Measurements from ENCODE around the gene VARS2.
"Not testable (repeated sequence)": the region's sequence is repeated elsewhere in the genome, so short reads cannot be mapped to it uniquely, and the experiment has no call there.

VARS2 gene

DNA sequence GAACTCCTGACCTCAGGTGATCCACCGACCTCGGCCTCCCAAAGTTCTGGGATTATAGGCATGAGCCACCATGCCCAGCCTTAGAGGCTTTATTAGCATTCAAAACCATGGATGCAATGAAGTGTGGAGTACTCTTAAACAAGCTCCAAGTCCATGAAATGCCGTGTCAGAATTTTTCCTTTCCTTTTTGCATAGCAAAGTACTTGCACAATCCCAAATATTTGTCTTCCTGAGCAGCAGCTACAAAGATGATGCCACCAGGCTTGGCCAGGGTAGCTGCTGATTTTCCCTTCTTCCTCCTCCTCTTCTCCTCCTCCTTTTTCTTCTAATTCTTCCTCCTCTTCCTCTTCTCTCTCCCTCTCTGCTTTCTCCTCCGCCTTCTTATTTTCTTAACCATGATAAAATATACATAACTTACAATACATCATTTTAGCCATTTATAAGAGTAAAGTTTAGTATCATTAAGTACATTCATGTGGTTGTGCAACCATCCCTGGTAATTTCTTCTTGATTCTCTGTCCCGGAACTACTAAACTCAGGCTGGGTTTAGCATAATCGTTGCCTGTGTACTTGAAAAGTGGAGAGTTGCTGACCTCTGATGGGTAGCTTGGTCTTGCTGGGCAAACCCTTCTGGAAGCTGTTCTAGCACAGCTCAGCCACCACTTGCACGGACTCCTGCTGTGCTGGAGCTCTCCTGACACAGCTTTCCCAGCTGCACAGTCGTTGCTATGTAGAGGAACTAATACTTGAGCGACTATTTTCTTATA, 47.1 kb downstream of the VARS2 start:
- POLR2A ChIA-PET: no interaction called here
- H3K27ac ChIP-seq (ENCODE audit: insufficient read depth in 1 of 2, low read depth in 1 of 2, low read length in 2 of 2, poor library complexity in 1 of 2, severe bottlenecking in 2 of 2): no peak overlapping the region
- CTCF ChIA-PET: no interaction called here

DNA sequence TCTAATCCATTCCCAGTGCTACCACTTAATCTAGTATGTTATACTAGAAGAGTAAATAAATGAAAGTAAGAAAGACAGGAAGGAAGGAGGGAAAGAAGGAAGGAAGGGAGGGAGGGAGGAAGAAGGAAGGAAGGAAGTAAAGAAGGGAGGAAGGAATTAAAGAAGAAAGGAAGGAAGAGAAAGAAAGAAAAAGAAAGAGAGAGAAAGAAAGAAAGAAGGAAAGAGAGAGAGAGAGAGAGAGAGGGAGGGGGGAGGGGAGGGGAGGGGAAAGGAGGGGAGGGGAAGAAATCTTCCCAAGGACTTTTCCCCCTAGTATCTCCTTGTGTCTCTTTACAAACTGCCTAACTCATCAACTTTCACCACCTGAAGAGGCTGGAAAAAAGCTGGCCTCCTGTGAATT, 48.7 kb downstream of the VARS2 start:
- Histone ChIP-seq H3K9me3 (ENCODE audit: control extremely low read depth in 1 of 5, control insufficient read depth in 4 of 5, insufficient read depth in 2 of 5, low read depth in 1 of 5, low read length in 4 of 5) (no peaks in the 10 kb centered on the region), H3K36me3 (ENCODE audit: control insufficient read depth in 4 of 4, insufficient read depth in 4 of 4, low read length in 3 of 4) (no peaks in the 10 kb centered on the region), H3K4me3 (ENCODE audit: control insufficient read depth in 1 of 7, extremely low read depth in 1 of 7, insufficient read depth in 4 of 7, low read depth in 2 of 7, low read length in 6 of 7) (no peak overlapping the region), H3K27ac (ENCODE audit: insufficient read depth in 1 of 2, low read depth in 1 of 2, low read length in 2 of 2, poor library complexity in 1 of 2, severe bottlenecking in 2 of 2) (no peak overlapping the region), H3K4me1 (ENCODE audit: control extremely low read depth in 1 of 4, control insufficient read depth in 4 of 4, insufficient read depth in 4 of 4, low read length in 3 of 4) (no peaks in the 10 kb centered on the region), H3K27me3 (replicated peaks in 2 of 5; ENCODE audit: control insufficient read depth in 4 of 5, insufficient read depth in 5 of 5, low read length in 4 of 5) (peaks cover 0 to 29% (median 17%) of the 10 kb centered on the region in 5 experiments)
- ChIA-PET POLR2A (no interaction called here), CTCF (no interaction called here)
- DNase-seq: no peak

More for the DNA sequence above, 47.1 kb downstream of the VARS2 start:
- Histone ChIP-seq H3K4me3 (ENCODE audit: control insufficient read depth in 1 of 7, extremely low read depth in 1 of 7, insufficient read depth in 4 of 7, low read depth in 2 of 7, low read length in 6 of 7) (no peak overlapping the region), H3K9me3 (ENCODE audit: control extremely low read depth in 1 of 5, control insufficient read depth in 4 of 5, insufficient read depth in 2 of 5, low read depth in 1 of 5, low read length in 4 of 5) (no peaks in the 10 kb centered on the region), H3K27me3 (replicated peaks in 2 of 5; ENCODE audit: control insufficient read depth in 4 of 5, insufficient read depth in 5 of 5, low read length in 4 of 5) (peaks cover 0 to 46% (median 22%) of the 10 kb centered on the region in 5 experiments), H3K36me3 (ENCODE audit: control insufficient read depth in 4 of 4, insufficient read depth in 4 of 4, low read length in 3 of 4) (no peaks in the 10 kb centered on the region), H3K4me1 (ENCODE audit: control extremely low read depth in 1 of 4, control insufficient read depth in 4 of 4, insufficient read depth in 4 of 4, low read length in 3 of 4) (peaks cover 0 to 2% (median 1%) of the 10 kb centered on the region in 4 experiments)
- WGBS (ENCODE audit: insufficient coverage): 93% methylated on average over 5 of the region's 9 CpGs
- no peak for DNase-seq

DNA sequence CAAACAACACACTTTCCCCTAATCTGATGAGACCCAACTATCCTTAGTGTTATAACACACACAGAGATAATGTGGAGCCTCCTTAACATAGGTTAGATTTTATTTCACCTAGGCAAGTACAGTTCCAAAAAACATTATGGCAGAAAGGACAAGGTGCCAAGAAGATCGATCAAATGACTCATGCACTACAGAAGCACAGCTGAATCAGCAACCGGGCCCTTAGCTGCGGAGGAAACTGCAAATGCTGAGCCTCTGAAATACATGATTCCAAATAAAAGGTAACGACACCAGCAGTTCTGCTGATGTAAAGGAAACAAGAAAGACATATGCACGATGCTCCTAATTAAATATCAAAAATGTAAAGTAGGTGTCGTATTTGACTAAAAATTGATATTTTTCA, 49.6 kb downstream of the VARS2 start:
- WGBS (ENCODE audit: insufficient coverage): 100% methylated on average over 5 of the region's 6 CpGs
- DNase-seq: no peak
- no peaks in the 10 kb centered on the region for H3K9me3 ChIP-seq (ENCODE audit: control extremely low read depth in 1 of 5, control insufficient read depth in 4 of 5, insufficient read depth in 2 of 5, low read depth in 1 of 5, low read length in 4 of 5)
- H3K27me3 ChIP-seq (replicated peaks in 2 of 5; ENCODE audit: control insufficient read depth in 4 of 5, insufficient read depth in 5 of 5, low read length in 4 of 5): peaks cover 0 to 20% (median 14%) of the 10 kb centered on the region in 5 experiments
- H3K36me3 ChIP-seq (ENCODE audit: control insufficient read depth in 4 of 4, insufficient read depth in 4 of 4, low read length in 3 of 4): no peaks in the 10 kb centered on the region
- no peaks in the 10 kb centered on the region for H3K4me1 ChIP-seq (ENCODE audit: control extremely low read depth in 1 of 4, control insufficient read depth in 4 of 4, insufficient read depth in 4 of 4, low read length in 3 of 4)
- ChIA-PET CTCF (no interaction called here), POLR2A (no interaction called here)
- no peak overlapping the region for H3K4me3 ChIP-seq (ENCODE audit: control insufficient read depth in 1 of 7, extremely low read depth in 1 of 7, insufficient read depth in 4 of 7, low read depth in 2 of 7, low read length in 6 of 7)
- no peak overlapping the region for H3K27ac ChIP-seq (ENCODE audit: insufficient read depth in 1 of 2, low read depth in 1 of 2, low read length in 2 of 2, poor library complexity in 1 of 2, severe bottlenecking in 2 of 2)

DNA sequence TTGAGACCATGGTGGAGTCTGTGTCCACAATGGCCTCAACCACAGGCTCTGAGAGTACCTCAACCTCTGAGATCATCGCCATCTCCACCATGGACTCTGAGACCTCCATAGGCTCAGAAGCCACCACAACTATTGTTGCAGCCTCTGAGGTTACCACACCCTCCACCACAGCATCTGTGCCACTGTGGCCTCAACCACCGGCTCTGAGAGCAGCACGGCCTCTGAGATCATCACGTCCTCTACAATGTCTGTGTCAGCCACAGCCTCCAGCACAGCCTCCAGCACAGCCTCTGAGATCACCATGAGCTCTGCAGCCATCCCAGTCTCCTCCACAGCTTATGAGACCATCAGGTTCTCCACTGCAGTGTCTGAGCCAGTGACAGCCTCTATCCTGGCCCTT, 50.0 kb downstream of the VARS2 start:
- DNase-seq: peak in 2 of 3 donors; percentile 16
- POLR2A ChIA-PET: no interaction called here
- WGBS (ENCODE audit: insufficient coverage): 100% methylated on average over 2 of the region's 4 CpGs
- Histone ChIP-seq H3K36me3 (ENCODE audit: control insufficient read depth in 4 of 4, insufficient read depth in 4 of 4, low read length in 3 of 4) (no peaks in the 10 kb centered on the region), H3K4me3 (ENCODE audit: control insufficient read depth in 1 of 7, extremely low read depth in 1 of 7, insufficient read depth in 4 of 7, low read depth in 2 of 7, low read length in 6 of 7) (no peak overlapping the region), H3K27me3 (replicated peaks in 2 of 5; ENCODE audit: control insufficient read depth in 4 of 5, insufficient read depth in 5 of 5, low read length in 4 of 5) (peaks cover 0 to 19% (median 13%) of the 10 kb centered on the region in 5 experiments), H3K9me3 (ENCODE audit: control extremely low read depth in 1 of 5, control insufficient read depth in 4 of 5, insufficient read depth in 2 of 5, low read depth in 1 of 5, low read length in 4 of 5) (no peaks in the 10 kb centered on the region), H3K4me1 (ENCODE audit: control extremely low read depth in 1 of 4, control insufficient read depth in 4 of 4, insufficient read depth in 4 of 4, low read length in 3 of 4) (no peaks in the 10 kb centered on the region), H3K27ac (ENCODE audit: insufficient read depth in 1 of 2, low read depth in 1 of 2, low read length in 2 of 2, poor library complexity in 1 of 2, severe bottlenecking in 2 of 2) (no peak overlapping the region)
- CTCF ChIA-PET: no interaction called here

DNA sequence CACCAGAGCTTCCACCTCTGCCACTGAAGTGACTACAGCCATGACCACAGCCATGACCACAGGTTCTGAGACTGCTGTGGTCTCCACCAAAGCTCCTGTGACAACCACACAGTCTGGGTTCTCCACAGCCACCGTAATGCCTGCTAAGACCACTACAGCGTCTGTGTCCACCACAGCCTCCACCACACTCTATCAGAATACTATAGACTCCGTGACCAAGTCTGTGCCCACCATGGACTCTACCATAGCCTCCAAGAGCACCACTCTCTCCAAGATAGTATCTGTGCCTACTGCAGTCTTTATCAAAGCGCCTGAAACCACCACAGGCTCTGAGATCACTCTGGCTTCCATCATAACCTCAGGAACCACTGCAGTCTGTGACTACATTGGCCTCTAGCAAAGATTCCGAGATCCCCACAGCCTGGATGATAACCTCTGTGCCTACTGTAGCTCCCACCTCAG, 51.1 kb downstream of the VARS2 start:
- Histone ChIP-seq H3K4me3 (ENCODE audit: control insufficient read depth in 1 of 7, extremely low read depth in 1 of 7, insufficient read depth in 4 of 7, low read depth in 2 of 7, low read length in 6 of 7) (no peak overlapping the region), H3K27me3 (replicated peaks in 2 of 5; ENCODE audit: control insufficient read depth in 4 of 5, insufficient read depth in 5 of 5, low read length in 4 of 5) (peaks cover 0 to 13% (median 8%) of the 10 kb centered on the region in 5 experiments), H3K27ac (ENCODE audit: insufficient read depth in 1 of 2, low read depth in 1 of 2, low read length in 2 of 2, poor library complexity in 1 of 2, severe bottlenecking in 2 of 2) (no peak overlapping the region), H3K9me3 (ENCODE audit: control extremely low read depth in 1 of 5, control insufficient read depth in 4 of 5, insufficient read depth in 2 of 5, low read depth in 1 of 5, low read length in 4 of 5) (no peaks in the 10 kb centered on the region), H3K36me3 (ENCODE audit: control insufficient read depth in 4 of 4, insufficient read depth in 4 of 4, low read length in 3 of 4) (no peaks in the 10 kb centered on the region), H3K4me1 (ENCODE audit: control extremely low read depth in 1 of 4, control insufficient read depth in 4 of 4, insufficient read depth in 4 of 4, low read length in 3 of 4) (no peaks in the 10 kb centered on the region)
- WGBS (ENCODE audit: insufficient coverage): 100% methylated on average over 3 of the region's 5 CpGs
- CTCF ChIA-PET: no interaction called here
- POLR2A ChIA-PET: interaction anchor here (0.5 kb wide), 1 partner anchor 90 kb away, joined by 3 read pairs; no protein-coding TSS in a partner anchor
- DNase-seq: no peak

DNA sequence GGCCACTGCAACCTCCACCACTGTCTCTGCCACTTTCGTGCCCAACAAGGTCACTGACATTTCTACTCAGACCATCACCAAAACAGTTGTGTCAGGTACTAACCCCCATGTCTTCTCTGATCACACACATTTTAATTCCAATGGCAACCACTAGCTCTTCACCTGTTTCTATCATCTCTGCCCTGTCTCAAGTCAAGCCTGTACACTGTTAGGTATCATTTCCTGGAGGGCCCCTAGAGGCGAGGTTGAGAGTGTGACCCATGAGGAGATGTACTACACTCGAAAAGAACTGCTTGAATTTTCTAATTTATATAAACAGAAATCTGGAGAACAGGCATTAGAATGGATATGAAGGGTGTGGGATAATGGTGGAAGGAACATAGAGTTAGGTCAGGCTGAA, 52.1 kb downstream of the VARS2 start:
- H3K36me3 ChIP-seq (ENCODE audit: control insufficient read depth in 4 of 4, insufficient read depth in 4 of 4, low read length in 3 of 4): no peaks in the 10 kb centered on the region
- no peaks in the 10 kb centered on the region for H3K9me3 ChIP-seq (ENCODE audit: control extremely low read depth in 1 of 5, control insufficient read depth in 4 of 5, insufficient read depth in 2 of 5, low read depth in 1 of 5, low read length in 4 of 5)
- POLR2A ChIA-PET: no interaction called here
- 100% methylated on average over 2 of the region's 3 CpGs for WGBS (ENCODE audit: insufficient coverage)
- no peak overlapping the region for H3K4me3 ChIP-seq (ENCODE audit: control insufficient read depth in 1 of 7, extremely low read depth in 1 of 7, insufficient read depth in 4 of 7, low read depth in 2 of 7, low read length in 6 of 7)
- peaks cover 0 to 13% (median 4%) of the 10 kb centered on the region in 5 experiments for H3K27me3 ChIP-seq (replicated peaks in 2 of 5; ENCODE audit: control insufficient read depth in 4 of 5, insufficient read depth in 5 of 5, low read length in 4 of 5)
- CTCF ChIA-PET: no interaction called here
- no peak overlapping the region for H3K27ac ChIP-seq (ENCODE audit: insufficient read depth in 1 of 2, low read depth in 1 of 2, low read length in 2 of 2, poor library complexity in 1 of 2, severe bottlenecking in 2 of 2)
- DNase-seq: no peak
- no peaks in the 10 kb centered on the region for H3K4me1 ChIP-seq (ENCODE audit: control extremely low read depth in 1 of 4, control insufficient read depth in 4 of 4, insufficient read depth in 4 of 4, low read length in 3 of 4)

DNA sequence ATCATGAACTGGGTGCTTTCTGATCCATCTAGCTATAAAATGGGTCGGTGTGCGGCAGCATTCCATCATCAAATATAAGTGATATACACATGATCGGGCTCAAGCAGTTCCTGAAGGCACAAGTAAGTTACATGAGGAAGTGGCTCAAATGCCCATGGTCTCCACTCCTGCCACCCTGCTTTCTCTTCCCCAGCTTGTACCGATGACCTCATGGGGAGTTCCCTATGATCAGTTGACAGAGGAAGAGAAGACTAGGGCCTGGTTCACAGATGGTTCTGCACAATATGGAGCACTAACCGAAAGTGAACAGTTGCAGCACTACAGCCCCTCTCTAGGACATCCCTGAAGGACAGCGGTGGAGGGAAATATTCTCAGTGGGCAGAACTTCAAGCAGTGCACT, 55.1 kb downstream of the VARS2 start:
- H3K4me3 ChIP-seq (ENCODE audit: control insufficient read depth in 1 of 7, extremely low read depth in 1 of 7, insufficient read depth in 4 of 7, low read depth in 2 of 7, low read length in 6 of 7); DNase-seq; H3K4me1 ChIP-seq (ENCODE audit: control extremely low read depth in 1 of 4, control insufficient read depth in 4 of 4, insufficient read depth in 4 of 4, low read length in 3 of 4); CTCF ChIA-PET; H3K9me3 ChIP-seq (ENCODE audit: control extremely low read depth in 1 of 5, control insufficient read depth in 4 of 5, insufficient read depth in 2 of 5, low read depth in 1 of 5, low read length in 4 of 5); H3K36me3 ChIP-seq (ENCODE audit: control insufficient read depth in 4 of 4, insufficient read depth in 4 of 4, low read length in 3 of 4); H3K27ac ChIP-seq (ENCODE audit: insufficient read depth in 1 of 2, low read depth in 1 of 2, low read length in 2 of 2, poor library complexity in 1 of 2, severe bottlenecking in 2 of 2); POLR2A ChIA-PET: not testable (repeated sequence)
- H3K27me3 ChIP-seq (replicated peaks in 2 of 5; ENCODE audit: control insufficient read depth in 4 of 5, insufficient read depth in 5 of 5, low read length in 4 of 5): peaks cover 0 to 10% (median 0%) of the 10 kb centered on the region in 5 experiments
- 100% methylated on average over 3 of the region's 6 CpGs for WGBS (ENCODE audit: insufficient coverage)

Data from common myeloid progenitor, CD34-positive (primary cell).